Neural progenitor cell (in vitro differentiated cells): ENCODE data around the gene ZBP1. TPM values are rescaled to one million over a fixed set of nuclear protein-coding genes. Genes with fewer than 3 reads are reported as not detected.

ENCODE experiments used
- DNase-seq: peaks from one replicate; pipeline ENCODE4 v3.0.0-alpha.2; 2016; ENCODE audit warnings: low spot score
- H2AFZ ChIP-seq: fragments of 200-600 bp; sonication (generic); replicated peaks from 2 replicates; pipeline ENCODE4 v1.6.1; 2016; ENCODE audit warnings: antibody characterized with exemption
- H3F3A ChIP-seq: fragments of 200-600 bp; sonication (generic); 2 replicates; pipeline ENCODE4 v1.6.1; 2016; ENCODE audit warnings: antibody characterized with exemption, low read depth
- H3K27ac ChIP-seq: fragments of 200-600 bp; sonication (generic); 2 replicates; pipeline ENCODE4 v1.5.1; 2016; ENCODE audit warnings: mild to moderate bottlenecking
- H3K27me3 ChIP-seq: fragments of 200-600 bp; sonication (generic); 2 replicates; pipeline ENCODE4 v1.6.1; 2016; ENCODE audit warnings: mild to moderate bottlenecking, moderate library complexity
- H3K36me3 ChIP-seq: fragments of 200-600 bp; sonication (generic); 2 replicates; pipeline ENCODE4 v1.5.1; 2016
- H3K4me1 ChIP-seq: fragments of 200-600 bp; sonication (generic); 2 replicates; pipeline ENCODE4 v1.6.1; 2016; ENCODE audit warnings: mixed run types
- H3K4me2 ChIP-seq: fragments of 200-600 bp; sonication (generic); 2 replicates; pipeline ENCODE4 v1.6.1; 2016
- H3K4me3 ChIP-seq: fragments of 200-600 bp; sonication (generic); 2 replicates; pipeline ENCODE4 v1.5.1; 2016
- H3K79me2 ChIP-seq: fragments of 200-600 bp; sonication (generic); 2 replicates; pipeline ENCODE4 v1.6.1; 2016; ENCODE audit warnings: low read depth
- H3K9ac ChIP-seq: fragments of 200-600 bp; sonication (generic); 2 replicates; pipeline ENCODE4 v1.6.1; 2016
- H3K9me3 ChIP-seq: fragments of 200-600 bp; sonication (generic); 2 replicates; pipeline ENCODE4 v1.5.1; 2016; ENCODE audit warnings: low read depth
- H4K20me1 ChIP-seq: fragments of 200-600 bp; sonication (generic); 2 replicates; pipeline ENCODE4 v1.6.1; 2016; ENCODE audit warnings: low read depth
- H3K27ac Mint-ChIP-seq: 3 replicates; pipeline ENCODE4 v1.8.0; 2021; ENCODE audit warnings: mixed read lengths
- H3K27me3 Mint-ChIP-seq: 2 replicates; pipeline ENCODE4 v1.8.0; 2022; ENCODE audit warnings: low read depth, mild to moderate bottlenecking, inconsistent platforms, moderate library complexity, mixed read lengths; ENCODE audit not compliant: insufficient read depth
- H3K36me3 Mint-ChIP-seq: 3 replicates; pipeline ENCODE4 v1.8.0; 2021; ENCODE audit warnings: mixed read lengths
- H3K4me1 Mint-ChIP-seq: 3 replicates; pipeline ENCODE4 v1.8.0; 2021; ENCODE audit warnings: mixed read lengths
- H3K4me3 Mint-ChIP-seq: 3 replicates; pipeline ENCODE4 v1.8.0; 2021; ENCODE audit warnings: mild to moderate bottlenecking, moderate library complexity, mixed read lengths
- H3K9me3 Mint-ChIP-seq: 3 replicates; pipeline ENCODE4 v1.8.0; 2020; ENCODE audit warnings: mixed read lengths
- CTCF ChIP-seq: fragments of 200-600 bp; sonication (generic); IDR thresholded peaks from 2 replicates; pipeline ENCODE4 v1.5.1; 2017; ENCODE audit warnings: antibody characterized with exemption, mild to moderate bottlenecking
- EZH2 ChIP-seq: fragments of 200-600 bp; sonication (generic); IDR thresholded peaks from 2 replicates; pipeline ENCODE4 v1.6.1; 2017; ENCODE audit warnings: antibody characterized with exemption, mild to moderate bottlenecking, moderate library complexity
- EZH2phosphoT487 ChIP-seq: fragments of 200-600 bp; sonication (generic); IDR thresholded peaks from 2 replicates; pipeline ENCODE4 v1.6.1; 2017; ENCODE audit warnings: antibody characterized with exemption
- total RNA-seq: library from RNA; depleted of rRNA; stranded (reverse); fragments of >200 nt; gene quantifications from 2 replicates; pipeline ENCODE4 v1.2.3, GENCODE V29; 2015; ENCODE audit warnings: low replicate concordance

ZBP1 gene
- total RNA-seq, 1 donor from 2014 or later: not detected

- Histone ChIP-seq H2AFZ (no peak overlapping the region), H3K9me3 (no peaks in the 10 kb centered on the region), H3K27ac (no peak overlapping the region), H3K27me3 (no peaks in the 10 kb centered on the region), H3K4me2 (no peak overlapping the region), H3K4me1 (peaks cover 7% of the 10 kb centered on the region), H3K4me3 (no peak overlapping the region), H3K79me2 (no peaks in the 10 kb centered on the region), H3K9ac (no peak overlapping the region), H3F3A (no peaks in the 10 kb centered on the region), H3K36me3 (no peaks in the 10 kb centered on the region), H4K20me1 (no peaks in the 10 kb centered on the region)
- no peak for DNase-seq
- peaks cover 13% of the 10 kb centered on the region for H3K27me3 Mint-ChIP-seq
- peaks cover 6% of the 10 kb centered on the region for H3K9me3 Mint-ChIP-seq
- H3K4me1 Mint-ChIP-seq: peaks cover 5% of the 10 kb centered on the region
- H3K27ac Mint-ChIP-seq: no peak overlapping the region
- TF ChIP-seq CTCF (no peak), EZH2phosphoT487 (no peak), EZH2 (no peak)
- no peaks in the 10 kb centered on the region for H3K36me3 Mint-ChIP-seq
- no peak overlapping the region for H3K4me3 Mint-ChIP-seq
These were observed 32.2 kb downstream of the ZBP1 start for GRCh38 chr20:57587989-57588377.

GRCh38 chr20:57587278-57587988 lies 32.8 kb downstream of the ZBP1 start:
- no peak overlapping the region for H3K4me3 Mint-ChIP-seq
- H3K27ac Mint-ChIP-seq: no peak overlapping the region
- no peaks in the 10 kb centered on the region for H3K79me2 ChIP-seq
- H3F3A ChIP-seq: no peaks in the 10 kb centered on the region
- no peaks in the 10 kb centered on the region for H3K36me3 Mint-ChIP-seq
- H3K9me3 ChIP-seq: no peaks in the 10 kb centered on the region
- no peak overlapping the region for H3K9ac ChIP-seq
- H3K27ac ChIP-seq: no peak overlapping the region
- no peaks in the 10 kb centered on the region for H4K20me1 ChIP-seq
- no peak overlapping the region for H3K4me3 ChIP-seq
- peaks cover 11% of the 10 kb centered on the region for H3K4me1 Mint-ChIP-seq
- H3K4me2 ChIP-seq: no peak overlapping the region
- DNase-seq: no peak
- H3K9me3 Mint-ChIP-seq: peaks cover 6% of the 10 kb centered on the region
- TF ChIP-seq EZH2phosphoT487 (no peak), EZH2 (no peak), CTCF (no peak)
- H3K27me3 ChIP-seq: no peaks in the 10 kb centered on the region
- no peaks in the 10 kb centered on the region for H3K36me3 ChIP-seq
- H3K4me1 ChIP-seq: peaks cover 7% of the 10 kb centered on the region
- peaks cover 13% of the 10 kb centered on the region for H3K27me3 Mint-ChIP-seq
- no peak overlapping the region for H2AFZ ChIP-seq

DNA sequence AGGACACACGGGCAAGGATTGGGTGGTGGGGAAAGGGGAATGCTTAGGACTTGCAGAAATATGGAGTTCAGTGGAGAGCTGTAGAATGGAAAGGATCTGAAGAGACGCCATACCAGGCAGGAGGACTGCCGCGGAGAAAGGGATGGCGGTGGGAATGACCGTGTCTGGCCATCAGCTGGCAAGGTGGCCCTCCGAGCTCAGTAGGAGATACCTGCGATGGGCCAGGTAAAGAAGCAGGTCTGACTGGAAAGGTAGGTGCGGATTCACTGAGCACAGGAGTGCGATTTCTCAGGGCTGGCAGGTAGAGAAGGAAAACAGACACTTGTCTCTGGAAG lies 33.3 kb downstream of the ZBP1 start:
- H3K4me1 ChIP-seq: peaks cover 7% of the 10 kb centered on the region
- Mint-ChIP-seq H3K36me3 (no peaks in the 10 kb centered on the region), H3K4me1 (peaks cover 16% of the 10 kb centered on the region), H3K4me3 (no peak overlapping the region), H3K27me3 (peaks cover 15% of the 10 kb centered on the region), H3K27ac (no peak overlapping the region), H3K9me3 (peaks cover 6% of the 10 kb centered on the region)
- H4K20me1 ChIP-seq: no peaks in the 10 kb centered on the region
- no peak overlapping the region for H3K4me2 ChIP-seq
- no peak overlapping the region for H3K4me3 ChIP-seq
- no peaks in the 10 kb centered on the region for H3K27me3 ChIP-seq
- no peaks in the 10 kb centered on the region for H3F3A ChIP-seq
- H3K36me3 ChIP-seq: no peaks in the 10 kb centered on the region
- DNase-seq: no peak
- no peaks in the 10 kb centered on the region for H3K79me2 ChIP-seq
- H3K9me3 ChIP-seq: no peaks in the 10 kb centered on the region
- H2AFZ ChIP-seq: no peak overlapping the region
- TF ChIP-seq EZH2: no peak
- TF ChIP-seq CTCF: no peak
- H3K9ac ChIP-seq: no peak overlapping the region
- H3K27ac ChIP-seq: no peak overlapping the region
